HG03175 (cell line): Measurements from ENCODE around the gene MEI1.
A peak's percentile ranks its signal among the peaks of the same experiment; 100 is the strongest.

Source experiments
- ATAC-seq: cut with Tn5 transposase; IDR thresholded peaks from one replicate; pipeline ENCODE4 v1.9.1; 2021; ENCODE audit warnings: mild to moderate bottlenecking, moderate library complexity; ENCODE audit not compliant: unreplicated experiment

The MEI1 gene

DNA sequence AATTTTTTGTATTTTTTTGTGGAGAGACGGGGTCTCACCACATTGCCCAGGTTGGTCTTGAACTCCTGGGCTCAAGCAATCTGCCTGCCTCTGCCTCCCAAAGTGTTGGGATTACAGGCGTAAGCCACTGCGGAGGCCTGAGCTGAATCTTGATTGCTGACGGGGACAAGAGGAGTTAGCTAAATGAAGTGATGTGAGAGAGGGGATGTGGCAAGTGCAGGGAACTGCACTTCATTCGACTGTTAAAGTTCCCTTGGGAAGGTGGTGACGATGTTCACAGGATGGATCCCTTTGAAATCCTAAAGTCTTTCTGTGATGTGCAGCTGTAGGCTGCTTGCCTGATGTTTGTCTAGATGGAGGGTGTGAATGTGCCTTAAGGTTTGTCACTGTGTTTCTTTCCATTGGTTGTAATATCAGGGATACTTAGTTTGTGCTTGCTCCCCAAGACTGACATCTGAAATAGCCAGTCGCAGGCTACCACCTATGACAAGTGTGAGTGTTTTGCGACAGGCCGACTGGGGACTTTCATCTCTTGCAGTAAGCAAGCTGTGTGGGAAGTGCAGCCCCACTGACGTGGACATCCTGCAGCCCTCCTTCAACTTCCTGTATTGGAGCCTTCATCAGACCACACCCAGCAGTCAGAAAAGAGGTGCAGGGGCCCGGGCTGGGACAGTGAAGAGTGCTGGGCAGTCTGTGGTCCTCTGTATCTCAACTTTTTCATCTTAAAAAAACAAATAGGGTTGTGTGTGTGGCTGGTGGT, 81.6 kb downstream of the MEI1 start:
- ATAC-seq = peak; percentile 88

DNA sequence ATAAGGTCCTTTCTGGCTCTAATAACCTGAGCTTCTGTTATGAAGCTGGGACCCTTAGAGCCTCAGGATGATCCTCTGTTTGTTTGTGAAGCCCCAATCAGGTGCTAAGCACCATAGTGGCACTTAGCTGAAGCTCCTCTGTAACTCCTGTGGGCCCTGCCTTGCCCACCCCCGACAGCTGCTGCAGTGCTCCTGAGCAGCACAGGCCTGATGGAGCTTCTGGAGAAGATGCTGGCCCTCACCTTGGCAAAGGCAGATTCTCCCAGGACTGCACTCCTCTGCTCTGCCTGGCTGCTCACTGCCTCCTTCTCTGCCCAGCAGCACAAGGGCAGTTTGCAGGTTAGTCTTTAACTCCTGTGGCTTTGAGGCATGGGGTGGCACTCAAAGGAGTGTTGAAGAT, 82.2 kb downstream of the MEI1 start:
- ATAC-seq = peak; percentile 27

- no peak for ATAC-seq
Measured at GRCh38 chr22:41782316-41782715, 83.0 kb downstream of the MEI1 start.

DNA sequence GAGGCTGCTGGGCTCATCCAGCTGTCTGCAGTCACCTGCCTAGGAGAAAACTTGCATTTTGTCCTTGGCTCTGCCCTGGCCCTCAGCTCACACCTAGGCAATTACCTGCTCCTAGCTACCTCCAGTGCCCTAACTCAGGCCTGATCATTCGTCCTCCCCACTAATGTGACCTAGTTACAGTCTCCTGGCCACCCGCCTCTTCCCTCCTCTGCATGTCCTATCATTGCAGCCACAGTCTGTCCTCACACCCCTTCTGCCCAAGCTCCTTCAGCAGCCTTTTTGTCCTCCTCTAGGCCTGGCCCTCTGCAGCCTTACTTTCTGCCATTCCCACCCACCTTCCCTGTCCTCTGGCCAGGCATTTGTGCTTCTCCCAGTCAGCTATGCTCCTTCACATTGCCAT, 83.4 kb downstream of the MEI1 start:
- ATAC-seq = no peak

GRCh38 chr22:41787331-41787730, 88.0 kb downstream of the MEI1 start:
- ATAC-seq = no peak

- ATAC-seq = no peak
Measured at GRCh38 chr22:41793871-41794270, 94.6 kb downstream of the MEI1 start.

DNA sequence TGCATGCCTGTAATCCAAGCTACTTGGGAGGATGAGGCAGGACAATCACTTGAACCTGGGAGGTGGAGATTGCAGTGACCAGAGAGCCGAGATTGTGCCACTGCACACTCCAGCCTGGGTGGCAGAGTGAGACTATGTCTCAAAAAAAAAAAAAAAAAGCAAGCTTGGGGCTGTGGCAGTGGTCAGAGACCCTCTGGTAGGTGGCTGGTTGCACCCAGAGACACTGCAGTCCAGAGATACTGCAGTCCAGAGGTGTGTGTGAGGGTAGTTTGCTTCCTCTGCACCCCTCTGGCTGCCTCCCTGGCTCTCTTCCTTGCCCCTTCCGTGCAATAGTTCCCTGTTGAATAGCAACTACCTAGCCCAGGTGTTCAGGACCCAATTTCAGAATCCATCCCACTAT, 99.4 kb downstream of the MEI1 start:
- no peak for ATAC-seq

DNA sequence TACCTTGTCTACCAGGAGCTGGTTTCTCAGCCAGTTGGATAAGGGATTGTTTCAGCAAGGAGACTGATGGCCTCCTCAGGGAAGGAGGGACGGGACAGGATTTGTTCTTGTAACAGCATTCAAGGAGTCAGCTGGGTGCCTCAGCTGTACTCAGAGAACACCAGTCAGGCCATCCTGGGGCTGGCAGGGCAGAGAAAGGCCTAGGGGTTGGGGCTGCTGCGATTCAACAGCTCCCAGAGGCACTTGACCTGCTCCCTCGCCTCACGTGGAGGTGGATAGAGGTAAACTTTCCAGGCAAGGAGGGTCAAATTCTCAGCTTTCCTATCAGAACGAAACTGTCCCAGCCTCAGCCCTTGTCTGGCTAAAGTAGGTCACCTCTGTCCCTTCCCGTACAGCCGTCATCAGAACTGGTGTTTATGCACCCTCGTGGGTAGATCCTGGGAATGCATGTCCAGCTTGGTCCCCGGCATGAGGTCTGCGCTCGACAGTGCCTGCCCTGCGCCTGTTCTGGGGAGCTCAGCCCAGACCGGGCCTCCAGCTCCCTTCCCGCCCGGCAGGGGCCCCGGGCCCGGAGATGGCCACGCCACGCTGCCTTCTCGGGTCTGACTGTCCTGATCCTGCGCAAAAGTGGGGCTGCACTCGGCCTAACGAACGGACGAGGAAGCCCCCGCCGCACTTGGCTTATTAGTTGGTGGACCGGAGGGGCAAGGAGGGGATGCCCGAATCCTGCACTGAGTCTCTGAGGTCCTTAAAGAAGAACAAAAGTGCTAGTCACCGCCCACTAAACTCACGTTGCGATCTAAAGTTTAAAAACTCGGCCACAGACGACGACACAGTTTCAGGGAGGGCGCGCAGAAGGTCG, 100.4 kb downstream of the MEI1 start:
- peak; percentile 30 for ATAC-seq

- peak; percentile 92 for ATAC-seq
Measured at GRCh38 chr22:41800348-41801146, 101.2 kb downstream of the MEI1 start, which contains the start of gene CCDC134. TSS of gene CCDC134 (plus strand) at chr22:41800679. CDS start at chr22:41808891, 8,212 bp downstream.

DNA sequence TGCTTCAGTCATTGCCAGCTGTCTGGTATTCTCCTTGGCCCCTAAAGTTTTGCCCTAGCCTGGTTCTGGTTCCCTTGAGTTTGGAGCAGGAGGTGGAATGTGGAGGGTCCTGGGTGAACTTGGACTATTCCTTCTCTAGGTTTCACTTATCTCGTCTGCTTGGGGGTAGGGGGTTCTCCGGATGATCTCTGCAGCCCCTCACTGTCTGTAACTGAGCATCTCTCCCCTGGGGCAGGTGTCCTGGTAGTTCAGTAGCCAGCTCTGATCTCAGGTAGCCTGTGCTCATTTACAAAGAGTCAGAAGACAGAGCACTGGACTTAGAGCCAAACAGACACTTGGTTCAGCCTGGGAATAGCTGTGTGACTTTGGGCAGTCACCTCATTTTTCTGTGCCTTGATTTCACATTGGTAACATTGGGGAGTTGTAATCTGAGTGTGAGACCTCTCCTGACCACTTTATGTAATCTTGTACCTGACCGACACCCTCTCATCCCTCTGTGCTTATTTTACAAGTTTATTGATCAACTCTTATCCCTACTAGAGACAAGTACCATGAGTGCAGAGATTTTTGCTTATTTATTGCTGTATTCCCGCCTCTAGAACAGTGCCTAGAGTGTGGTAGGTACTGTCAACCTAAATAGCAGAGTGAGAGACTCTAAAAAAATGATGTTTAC, 102.0 kb downstream of the MEI1 start:
- ATAC-seq = no peak

DNA sequence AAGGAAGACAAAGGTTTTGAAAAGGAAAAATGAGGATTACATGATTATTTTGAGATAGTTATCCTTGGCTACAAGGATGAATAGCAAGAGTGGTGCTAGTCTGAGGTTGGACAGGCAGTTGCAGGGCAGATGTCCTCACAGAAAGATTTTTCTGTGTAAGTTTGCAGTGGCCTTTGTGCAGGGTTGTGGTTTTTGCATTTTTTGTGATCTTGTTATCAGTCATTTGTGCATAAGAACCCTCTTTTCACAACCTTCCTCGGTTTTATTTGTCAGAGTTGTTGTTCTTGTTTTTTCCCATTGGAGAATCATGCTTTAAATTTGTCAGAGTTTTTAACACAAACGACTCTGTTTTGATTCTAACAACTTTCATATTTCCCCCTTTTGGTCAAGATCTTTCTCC, 102.6 kb downstream of the MEI1 start:
- ATAC-seq = no peak

DNA sequence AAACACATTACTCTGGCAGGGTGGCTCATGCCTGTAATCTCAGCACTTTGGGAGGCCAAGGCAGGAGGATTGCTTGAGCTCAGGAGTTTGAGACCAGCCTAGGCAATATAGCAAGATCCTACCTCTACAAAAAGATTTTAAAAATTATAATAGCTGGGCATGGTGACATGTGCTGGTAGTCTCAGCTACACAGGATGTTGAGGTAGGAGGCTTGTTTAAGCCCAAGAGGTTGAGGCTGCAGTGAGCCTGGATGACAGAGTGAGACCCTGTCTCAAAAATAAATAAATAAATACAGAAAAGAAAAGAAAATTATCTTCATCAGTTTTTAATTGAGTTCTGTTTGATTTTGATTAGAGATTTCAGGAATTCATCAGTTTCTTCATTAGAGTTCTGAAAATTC, 106.3 kb downstream of the MEI1 start:
- ATAC-seq = no peak

DNA sequence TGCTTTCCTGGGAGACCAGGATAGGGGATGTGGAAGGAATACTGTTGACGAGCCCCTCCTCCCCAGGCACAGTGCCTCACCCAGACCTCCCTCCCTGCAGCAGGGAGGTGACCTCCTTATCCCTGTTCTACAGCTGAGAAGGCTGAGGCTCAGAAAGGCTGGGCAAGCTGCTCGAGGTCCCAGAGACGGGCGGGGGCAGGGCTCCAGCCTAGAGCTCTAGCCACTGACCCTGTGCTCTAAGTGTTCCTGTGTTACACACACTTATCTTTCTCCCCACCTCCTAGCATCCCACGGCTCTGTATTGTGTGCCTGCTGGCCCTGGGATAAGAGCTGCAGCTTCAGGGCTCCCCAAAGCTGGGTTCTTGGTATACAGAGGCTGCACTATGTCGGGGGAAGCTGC, 109.1 kb downstream of the MEI1 start:
- no peak for ATAC-seq

GRCh38 chr22:41810022-41810421, 110.7 kb downstream of the MEI1 start:
- ATAC-seq = no peak

DNA sequence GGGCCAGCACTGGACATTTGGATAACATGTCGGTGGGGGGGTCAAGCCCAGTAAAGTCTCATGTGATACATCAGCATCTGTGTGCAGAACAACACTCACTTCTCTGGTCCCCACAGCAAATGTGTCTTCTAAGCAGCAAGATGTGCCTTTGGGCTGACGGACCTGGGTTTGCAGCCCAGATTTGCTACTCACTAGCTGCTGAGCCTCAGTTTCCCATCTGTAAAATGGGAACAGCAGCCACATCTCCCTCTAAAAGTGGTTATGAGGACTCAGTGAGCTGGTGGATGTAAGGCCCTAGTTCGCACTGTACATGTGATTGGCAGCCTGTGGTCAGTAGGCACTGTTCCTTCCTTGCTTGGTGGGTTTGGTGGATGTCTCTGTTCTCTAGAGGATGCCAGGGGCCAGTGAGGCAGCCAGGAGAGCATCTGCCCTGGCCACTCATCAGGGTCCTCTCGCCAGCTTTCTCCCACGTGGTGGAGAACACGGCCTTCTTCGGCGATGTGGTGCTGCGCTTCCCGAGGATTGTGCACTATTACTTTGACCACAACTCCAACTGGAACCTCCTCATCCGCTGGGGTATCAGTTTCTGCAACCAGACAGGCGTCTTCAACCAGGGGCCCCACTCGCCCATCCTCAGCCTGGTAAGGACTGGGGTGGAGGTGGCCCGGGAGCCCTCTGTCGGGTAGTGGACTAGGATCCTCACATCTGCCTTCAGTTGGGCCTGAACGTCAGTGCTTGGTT, 113.7 kb downstream of the MEI1 start:
- ATAC-seq = no peak

DNA sequence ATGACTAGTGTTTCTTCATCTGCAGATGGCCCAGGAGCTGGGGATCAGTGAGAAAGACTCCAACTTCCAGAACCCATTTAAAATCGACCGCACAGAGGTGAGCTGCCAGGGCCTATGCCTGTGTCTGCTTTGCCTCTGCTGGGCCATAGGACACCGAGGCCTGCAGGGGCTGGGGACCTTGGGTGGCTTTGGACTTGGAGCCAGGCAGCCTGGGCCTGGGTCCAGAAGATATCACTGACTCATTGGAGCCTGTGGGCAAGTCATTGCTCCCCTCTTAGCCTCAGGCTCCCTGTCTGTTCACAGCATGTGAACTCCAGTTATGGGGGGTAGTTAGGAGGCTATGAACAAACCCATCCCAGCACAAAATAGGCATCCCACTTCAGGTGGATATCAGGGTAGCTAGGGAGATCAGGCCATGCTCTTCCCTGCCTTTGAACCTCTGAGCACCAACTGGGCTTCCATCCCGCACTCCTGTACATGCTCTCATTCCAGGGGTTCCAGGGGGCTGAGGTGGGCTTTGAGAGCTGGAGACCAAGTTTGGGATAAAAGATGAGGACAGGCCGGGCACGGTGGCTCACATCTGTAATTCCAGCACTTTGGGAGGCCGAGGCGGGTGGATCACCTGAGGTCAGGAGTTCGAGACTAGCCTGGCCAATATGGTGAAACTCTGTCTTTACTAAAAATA, 114.6 kb downstream of the MEI1 start:
- no peak for ATAC-seq

DNA sequence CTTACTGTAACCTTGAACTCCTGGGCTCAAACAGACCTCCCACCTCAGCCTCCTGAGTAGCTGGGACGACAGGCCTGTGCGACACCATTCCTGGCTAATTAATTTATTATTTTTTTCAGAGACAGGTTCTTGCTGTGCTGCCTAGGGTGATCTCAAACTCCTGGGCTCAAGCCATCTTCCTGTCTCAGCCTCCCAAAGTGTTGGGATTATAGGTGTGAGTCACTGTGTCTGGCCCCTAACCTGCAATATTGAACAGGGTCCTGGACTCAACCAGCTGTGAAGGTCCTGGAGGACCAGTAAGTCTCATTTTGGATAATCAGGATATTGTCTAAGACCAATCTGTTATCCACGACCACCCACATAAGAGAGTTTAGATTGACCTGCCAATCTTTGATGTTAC, 116.4 kb downstream of the MEI1 start:
- ATAC-seq = no peak

- ATAC-seq = no peak
Measured at GRCh38 chr22:41816241-41816640, 116.9 kb downstream of the MEI1 start.

DNA sequence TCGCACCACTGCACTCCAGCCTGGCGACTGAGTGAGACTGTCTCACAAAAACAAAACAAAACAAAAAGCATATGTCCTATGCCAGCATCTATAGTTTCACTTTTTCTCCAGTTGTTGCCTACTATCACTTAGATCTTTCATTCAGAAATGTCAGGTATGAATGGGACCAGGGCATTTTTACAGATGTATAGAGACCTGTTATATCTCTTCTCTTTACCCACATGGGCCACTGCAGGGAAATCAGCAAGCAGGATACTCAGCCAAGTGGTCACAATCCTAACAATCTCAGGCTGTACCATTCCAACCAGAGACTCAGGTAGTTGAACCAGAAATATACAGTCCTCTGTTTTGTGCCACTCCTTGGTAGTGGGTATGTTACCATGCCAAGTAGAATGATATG, 117.6 kb downstream of the MEI1 start:
- no peak for ATAC-seq

DNA sequence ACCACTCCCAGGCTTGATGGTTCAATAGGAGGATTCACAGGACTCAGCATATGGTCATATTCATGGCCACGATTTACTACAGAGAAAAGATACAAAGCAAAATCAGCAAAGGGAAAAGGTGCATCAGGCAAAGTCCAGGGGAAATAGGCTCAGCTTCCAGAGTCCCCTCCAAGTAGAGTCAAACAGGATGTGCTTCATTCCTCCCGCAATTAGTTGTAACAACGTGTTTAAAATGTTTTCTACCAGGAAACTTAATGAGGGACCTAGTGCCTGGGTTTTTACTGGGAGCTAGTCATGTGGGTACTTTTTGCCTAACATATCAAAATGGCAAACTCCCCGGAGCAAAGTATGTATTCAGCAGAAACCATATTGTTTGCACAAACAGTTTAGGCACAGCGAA, 118.7 kb downstream of the MEI1 start:
- ATAC-seq = no peak
